UCSD-AML1 (cell line): ENCODE measurements around the gene ALG9.

Experiments used
- DNase-seq: peaks from one replicate; lab custom pipeline; 2025; ENCODE audit not compliant: unreplicated experiment; lab: John Stamatoyannopoulos, UW

ALG9 gene

DNA sequence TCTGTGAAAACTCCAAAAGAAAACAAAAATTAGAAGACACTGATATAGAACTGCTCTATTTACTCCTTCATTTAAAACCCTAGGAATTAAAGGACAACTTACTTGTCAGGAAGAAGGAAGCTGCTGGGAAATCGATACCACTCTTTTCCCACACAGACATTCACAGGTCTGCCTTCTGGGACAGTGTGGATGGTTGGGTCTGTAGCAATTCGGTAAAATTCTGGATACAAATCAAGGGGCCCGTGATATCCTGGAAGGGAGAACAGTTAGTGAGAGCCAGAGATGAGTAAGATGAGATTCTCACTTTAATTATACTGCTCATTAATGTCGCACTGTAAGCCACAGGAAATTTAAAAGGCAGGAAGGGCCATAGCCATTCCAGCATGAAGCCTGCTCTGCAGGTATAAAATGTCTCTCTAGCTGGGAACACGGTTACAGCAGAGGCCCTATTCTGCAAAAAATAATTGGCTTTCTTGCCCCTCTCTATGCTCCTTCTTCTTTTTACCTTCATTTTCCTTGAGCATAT, 34.0 kb downstream of the ALG9 start:
- no peak for DNase-seq

DNA sequence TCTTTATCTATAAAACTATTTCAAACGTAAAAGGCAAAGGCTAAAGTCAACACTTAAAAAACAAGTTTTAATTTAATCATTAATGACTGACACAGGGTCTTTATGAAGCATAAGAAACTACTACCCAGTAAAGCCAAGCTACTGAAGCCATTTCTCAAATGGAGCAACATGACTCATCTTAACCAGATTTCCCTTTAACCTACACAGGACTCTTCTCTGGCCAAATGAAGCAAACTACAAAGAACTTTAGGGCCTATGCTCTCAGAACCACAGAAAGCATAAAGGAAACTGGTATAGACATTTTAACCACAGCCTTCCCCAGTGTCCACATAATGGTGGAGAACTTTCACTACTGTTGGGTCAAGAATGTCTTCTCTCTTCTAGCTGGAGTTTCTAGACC, 34.7 kb downstream of the ALG9 start:
- no peak for DNase-seq

DNA sequence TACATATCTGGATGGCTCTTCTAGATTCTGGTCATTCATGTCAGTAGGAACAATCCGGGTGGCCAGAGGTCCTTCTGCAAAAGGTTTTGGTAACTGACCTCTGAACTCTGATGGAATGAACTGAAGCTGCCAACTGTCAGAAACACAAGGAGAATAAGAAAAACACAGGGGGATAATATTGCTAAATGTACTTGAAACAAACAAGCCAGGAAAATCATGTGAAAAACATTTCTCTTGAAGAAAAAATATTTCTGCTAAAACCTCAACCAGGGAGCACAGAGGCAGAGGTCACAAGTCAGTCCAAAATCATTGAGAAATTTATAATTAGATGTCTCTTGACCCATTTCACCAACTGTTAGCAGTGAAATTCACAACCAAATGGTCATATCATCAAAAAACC, 35.2 kb downstream of the ALG9 start:
- DNase-seq, result no peak

DNA sequence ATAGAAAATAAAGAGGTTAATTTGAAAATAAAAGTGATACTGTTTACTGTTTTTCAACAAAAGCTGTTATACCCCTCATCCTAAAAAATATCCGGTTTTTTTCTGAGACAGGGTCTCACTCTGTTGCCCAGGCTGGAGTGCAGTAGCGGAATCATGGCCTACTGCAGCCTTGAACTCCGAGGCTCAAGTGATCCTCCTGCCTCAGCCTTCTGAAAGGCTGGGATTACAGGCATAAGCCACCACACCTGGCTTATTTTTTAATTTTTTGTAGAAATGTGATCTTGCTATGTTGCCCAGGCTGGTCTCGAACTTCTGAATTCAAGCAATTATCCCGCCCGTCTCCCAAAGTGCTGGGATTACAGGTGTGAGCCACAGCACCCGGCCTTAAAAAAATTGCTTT, 35.7 kb downstream of the ALG9 start:
- no peak for DNase-seq

DNA sequence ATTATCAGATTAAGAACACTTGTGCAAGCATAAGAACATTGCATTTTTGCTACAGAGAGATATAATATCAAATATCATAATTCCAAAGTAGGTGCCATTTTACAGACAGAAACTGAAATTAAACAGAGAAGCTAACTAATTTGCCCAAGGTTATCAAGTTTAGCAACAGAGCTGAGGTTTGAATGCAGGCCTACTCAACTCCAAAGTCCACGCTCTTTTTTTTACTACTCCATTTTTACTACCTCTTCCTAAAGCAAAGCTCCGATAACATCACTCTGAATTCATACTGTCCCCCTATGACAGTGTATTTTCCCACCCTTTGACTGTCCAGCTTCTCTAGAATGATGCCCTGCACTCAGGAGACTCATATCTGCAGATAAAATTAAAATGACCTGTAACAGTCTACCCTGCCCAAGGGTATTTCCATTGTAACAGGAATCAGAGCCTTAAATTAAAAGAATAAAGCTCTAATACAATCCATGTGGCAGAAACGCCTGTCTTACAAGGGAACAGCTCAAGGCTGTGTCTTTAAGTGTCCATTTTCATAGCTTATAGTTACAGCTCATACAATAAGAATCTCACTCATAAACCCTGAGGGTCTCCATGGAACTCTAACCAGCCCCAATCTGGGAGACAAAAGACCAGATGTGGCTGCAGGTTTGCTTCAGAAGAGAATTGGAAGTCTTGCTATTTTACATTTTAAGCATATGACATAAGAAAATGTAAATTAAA, 36.8 kb downstream of the ALG9 start:
- DNase-seq, result no peak

DNA sequence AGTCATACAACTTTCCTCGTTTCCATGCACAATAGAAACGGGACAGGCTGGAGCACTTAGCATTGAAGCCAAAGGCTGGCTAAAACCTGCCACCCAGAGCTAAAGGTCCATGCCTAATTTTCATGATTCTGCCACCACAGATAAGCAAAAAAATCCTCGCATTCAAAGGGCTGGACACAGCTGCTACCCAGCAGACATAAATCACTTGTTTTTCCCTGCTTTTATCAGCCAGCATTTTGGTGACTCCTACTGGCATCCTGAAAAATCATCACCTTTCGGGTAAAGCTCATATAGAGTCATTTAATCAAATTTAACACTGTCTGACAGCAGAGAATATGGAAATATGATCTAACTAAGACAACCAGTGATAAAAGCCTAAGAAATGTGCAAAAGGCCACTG, 37.9 kb downstream of the ALG9 start:
- DNase-seq, result no peak

DNA sequence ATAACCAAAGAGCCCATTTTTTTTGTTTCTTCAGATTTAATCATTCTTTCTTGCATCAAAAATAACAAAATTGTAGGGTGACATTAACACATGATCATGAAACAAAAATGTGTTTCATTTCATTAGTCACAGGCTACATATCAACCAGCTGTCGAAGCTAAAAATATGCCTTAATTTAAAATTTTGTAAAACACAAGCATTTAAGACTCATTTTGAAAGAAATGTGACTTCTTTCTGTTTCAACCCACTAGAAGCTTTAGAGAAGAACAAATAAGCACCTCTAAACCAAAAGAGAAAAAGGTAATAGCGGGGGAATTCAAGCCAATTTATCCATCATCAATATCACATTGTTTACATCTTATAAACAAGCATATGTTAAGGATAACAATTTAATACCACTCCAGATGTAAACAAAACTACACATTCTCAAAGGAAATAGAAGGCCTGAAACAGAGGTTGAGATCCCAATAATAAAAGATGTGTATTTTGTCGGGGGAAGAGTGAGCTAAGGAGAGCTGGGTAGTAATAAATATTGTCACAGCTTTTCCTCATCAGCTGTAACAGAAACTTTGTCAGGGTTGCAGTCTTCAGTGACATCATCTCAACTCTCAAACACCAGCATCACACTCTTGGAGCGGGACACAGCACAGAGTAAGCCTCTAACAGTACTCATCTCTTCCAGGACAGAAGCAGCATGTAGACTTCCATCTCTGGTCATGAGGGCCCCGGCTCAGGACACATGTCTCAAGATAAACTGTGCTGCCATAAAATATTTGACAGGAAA, 42.0 kb downstream of the ALG9 start:
- no peak for DNase-seq

DNA sequence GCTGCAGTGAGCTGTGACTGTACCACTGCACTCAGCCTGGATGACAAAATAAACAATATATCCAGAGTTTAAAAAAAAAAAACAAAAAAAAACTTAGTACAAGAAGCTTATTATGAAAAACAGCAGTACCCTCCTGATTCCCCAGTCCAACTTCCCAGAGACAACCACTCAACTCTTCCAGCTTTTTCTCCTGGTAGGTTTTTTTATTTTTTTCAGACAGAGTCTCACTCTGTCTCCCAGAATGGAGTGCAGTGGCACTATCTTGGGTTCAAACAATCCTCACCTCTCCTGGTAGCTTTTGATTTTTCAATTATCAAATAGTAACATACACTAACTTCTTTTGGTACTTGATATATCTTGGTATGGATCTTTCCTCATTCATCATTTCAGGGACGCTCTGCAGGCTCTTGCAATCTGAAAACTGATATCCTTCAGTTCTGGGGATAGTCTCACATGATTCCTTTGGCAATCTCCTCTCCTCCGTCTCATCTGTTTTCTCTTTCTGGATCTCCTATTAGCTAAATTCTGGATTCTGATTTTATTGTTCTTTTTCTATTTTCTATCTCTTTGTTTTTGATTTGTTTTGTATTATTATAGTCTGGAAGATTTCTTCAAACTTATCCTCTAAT, 44.9 kb downstream of the ALG9 start:
- no peak for DNase-seq

DNA sequence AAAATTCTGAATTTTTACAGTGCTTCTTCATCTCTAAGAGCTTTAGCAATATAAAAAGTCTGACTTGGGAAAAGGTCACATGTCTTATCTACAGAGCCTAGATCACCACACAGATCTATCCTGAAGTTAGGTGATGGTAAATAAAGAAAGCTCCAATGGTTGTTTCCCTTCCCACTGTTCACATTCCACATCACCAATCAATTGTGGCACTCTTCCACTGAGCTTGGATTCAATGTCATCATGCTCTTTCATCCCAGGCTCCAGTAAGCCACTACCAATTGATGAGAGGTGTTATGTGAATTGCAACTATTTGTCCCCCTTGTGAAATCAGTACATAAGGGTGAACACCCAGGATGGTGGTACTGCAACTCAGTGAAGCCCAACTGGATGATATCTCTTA, 47.8 kb downstream of the ALG9 start:
- DNase-seq, result no peak

DNA sequence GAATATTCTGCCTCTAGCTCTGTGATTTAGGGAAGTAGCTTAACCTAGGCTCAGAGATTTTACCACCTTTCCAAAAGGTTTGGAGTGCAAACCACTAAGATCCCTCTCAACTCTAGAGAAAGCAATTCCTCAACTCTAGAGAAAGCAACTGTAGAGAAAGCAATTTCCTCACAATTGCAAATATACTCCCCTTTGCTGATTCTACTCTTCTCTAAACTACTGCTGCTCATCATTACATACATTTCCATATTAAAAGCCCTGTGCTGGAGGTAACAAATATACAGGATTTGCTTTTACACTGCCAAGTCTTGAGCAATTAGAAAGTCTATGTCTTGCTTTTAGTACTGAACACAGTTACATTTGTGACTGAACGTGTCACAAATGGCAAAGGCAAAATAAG, 48.2 kb downstream of the ALG9 start:
- DNase-seq, result no peak

DNA sequence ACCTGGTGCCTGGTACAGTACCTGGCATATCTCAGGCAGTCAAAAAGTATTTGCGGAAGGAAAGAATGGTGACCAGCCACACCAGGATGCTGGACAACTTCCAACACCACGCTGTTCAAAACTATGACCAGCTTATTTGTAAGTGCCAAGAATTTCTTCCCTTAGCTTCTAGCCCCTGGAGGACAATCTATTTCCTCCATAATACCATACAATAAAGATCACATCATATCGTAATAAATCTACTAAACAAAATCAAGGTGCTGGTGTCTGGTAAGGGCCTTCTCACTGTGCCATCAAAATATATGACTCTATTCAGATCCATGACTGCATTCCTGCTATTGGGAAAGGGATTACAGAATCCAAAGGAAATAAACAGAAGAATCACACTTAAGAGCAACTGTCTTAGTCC, 51.5 kb downstream of the ALG9 start:
- DNase-seq, result no peak

DNA sequence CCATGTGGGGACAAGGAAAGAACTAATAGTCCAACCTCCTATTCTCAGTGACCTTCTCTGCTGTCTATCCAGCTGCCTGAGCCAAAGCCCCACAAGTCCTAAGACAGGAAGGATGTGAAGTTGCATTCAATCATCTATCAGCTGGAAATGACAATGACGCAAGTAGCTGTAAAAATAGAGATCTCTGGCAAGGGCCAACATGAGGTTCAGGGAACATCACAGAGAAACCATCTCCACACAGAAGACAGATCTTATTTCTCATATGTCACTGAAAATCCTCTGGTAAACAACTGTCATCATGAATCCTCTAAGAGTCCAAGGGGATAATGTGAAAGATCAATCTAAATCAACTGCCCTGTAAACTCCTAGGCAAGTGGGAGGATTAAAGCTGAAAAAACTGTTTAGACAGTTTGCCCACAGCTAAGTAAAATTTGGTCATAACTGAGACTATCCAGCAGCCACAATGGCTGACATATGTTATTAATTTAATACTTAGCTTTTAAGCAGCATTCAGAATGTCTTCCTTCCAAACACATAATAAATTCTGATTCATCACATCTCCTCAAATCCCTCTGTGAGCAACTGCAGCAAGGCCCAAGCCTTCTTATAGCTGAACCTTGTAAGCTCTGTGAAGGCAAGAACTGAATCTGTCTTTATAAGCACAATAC, 52.1 kb downstream of the ALG9 start:
- DNase-seq, result no peak

DNA sequence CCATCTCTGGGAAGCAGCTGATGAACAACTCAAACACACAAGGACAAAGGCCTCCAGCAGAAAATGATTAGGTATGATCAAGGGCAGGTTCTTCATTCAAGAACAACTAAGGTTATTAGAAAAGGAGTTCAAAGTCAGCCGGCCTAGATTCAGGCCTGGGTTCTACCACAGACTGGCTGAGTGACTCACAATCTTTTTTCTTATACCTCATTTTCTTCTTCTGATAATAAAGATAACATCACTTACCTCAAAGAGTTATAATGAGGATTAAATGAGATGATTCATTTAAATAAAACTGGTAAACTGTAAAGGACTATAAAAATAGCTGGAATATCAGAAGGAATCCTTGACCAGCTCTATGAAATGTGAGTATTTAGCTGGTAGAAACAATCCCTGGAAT, 55.9 kb downstream of the ALG9 start:
- no peak for DNase-seq

DNA sequence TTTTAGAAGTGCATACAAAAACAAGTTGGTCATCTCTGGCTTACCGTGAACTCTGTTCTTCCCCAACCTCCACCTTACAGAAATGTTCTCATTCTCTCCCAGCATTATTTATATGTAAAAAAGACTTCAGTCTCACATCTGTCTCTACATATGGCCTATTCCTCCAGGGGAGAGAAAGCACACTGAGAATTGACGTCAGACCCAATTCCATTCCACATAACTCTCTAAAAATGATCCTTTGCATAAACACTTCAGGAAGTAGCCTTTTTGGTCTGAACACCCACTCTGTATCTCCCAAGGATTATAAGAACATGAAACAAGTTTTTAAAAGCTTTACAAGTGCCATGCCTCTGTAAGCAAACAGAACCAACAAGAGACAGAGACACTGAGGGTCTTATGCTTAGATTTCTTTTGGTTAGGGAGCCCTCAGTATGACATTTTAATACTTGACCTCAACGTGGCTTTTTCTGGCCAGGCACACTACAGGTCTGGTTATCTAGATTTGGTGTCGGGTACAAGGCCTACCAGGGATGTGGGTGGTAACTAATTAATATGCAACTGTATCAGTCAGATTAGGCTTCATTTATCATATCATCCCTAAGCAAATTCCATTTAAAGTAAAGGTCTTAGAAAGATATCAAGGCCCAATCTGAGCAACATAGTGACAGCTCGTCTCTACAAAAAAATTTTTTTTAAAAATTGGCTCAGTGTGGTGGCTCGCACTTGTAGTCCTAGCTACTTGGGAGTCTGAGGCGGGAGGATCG, 56.6 kb downstream of the ALG9 start:
- no peak for DNase-seq

DNA sequence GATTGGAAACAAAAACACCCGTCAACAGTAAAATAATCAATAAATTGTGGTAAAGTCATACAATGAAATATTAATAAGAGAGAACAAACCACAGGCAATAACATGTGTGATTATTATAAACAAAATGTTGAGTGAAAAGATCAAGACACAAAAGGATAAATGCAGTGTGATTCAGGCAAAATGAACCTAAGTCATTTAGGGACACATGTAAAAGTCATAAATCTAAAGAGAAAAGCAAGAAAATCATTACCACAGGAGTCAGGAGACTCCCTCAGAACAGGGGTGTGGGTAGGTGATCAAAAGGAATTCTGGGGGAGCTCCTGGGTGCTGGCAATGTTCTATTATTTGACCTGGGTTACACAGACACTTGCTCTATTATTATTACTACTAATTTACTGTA, 57.3 kb downstream of the ALG9 start:
- no peak for DNase-seq

DNA sequence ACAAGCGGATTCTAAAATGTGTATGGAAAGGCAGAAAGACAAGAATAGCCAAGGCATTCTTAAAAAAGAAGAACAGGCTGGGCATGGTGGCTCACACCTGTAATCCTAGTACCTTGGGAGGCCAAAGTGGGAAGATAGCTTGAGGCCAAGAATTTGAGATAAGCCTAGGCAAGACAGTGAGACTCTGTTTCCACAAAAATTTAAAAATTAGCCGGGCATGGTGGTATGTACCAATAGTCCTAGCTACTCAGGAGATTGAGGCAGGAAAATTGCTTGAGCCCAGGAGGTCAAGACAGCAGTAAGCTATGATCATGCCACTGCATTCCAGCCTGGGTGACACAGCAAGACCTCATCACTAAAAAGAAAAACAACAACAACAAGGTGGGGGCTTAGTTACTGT, 59.2 kb downstream of the ALG9 start:
- no peak for DNase-seq

DNA sequence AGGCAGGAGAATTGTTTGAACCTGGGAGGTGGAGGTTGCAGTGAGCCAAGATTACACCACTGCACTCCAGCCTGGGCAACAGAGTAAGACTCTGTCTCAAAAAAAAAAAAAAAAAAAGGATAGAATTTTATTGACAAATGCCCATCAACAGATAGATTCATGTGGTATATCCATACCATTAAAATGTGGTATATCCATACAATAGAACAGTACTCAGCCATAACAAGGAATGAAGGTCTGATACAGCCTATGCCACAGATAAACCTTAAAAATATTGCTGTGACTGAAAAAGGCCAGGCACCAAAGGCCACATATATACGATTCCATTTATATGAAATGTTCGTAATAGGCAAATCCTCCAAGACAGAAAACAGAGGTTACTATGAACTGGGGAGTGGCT, 59.9 kb downstream of the ALG9 start:
- DNase-seq, result no peak

DNA sequence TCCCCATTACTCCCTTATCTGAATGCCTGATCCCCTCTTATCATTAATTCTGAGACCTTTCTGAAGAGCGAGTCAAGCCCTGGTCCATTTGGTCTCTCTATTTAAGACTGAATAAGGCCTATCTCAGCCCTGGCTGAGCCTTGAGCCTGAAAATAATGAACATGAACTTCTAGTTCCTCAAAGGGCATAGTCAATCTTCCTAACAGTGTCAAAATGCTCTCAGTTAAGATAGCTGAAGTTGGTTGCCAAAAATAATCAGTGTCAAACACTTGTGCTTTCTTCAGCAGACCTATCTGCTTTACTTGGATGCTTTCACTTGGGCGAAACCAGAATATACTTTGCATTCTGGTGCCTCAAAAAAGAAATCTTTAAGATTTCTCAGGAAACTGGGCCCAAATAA, 62.5 kb downstream of the ALG9 start:
- DNase-seq, result no peak

DNA sequence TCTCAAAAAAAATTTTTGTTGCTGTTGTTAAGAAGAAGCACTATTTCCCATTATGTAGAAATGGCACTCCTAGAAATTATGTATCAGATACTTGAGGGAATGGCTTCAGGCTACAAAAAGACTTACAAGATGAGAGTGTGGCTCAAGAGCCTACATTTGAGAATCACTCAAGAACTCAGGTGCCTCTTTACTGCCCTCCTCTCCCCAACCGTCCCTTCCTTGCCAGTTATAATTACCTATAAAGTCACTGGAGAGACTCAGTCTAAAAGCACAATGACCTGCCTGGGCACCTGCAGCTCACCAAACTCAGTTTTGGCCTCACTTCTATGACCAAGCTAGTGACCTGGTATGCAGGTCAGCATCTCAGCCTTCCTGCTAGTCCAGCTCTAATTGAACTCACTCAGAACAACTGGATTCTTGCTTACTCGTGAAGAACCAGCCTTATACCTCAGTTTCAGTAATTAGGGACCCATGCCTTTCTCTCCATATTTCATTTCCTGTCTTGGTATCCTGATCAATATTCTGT, 63.3 kb downstream of the ALG9 start:
- no peak for DNase-seq

DNA sequence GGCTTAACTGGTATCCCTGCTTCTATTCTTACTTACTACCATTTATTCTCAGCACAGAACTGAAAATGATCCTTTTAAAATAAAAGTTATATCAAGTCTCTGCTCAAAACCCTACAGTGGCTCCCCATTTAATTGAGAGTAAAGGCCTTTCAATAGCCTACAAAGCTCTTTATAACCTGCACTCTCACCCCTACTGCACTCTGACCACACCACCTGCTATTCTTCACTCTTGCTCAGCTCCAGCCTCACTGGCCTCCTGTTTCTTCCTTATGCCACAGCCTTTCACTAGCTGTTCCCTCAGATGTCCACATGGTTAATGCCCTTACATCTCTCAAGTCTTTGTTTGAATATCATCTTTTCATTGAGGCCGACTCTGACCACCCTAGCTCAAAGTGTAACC, 64.3 kb downstream of the ALG9 start:
- no peak for DNase-seq

DNA sequence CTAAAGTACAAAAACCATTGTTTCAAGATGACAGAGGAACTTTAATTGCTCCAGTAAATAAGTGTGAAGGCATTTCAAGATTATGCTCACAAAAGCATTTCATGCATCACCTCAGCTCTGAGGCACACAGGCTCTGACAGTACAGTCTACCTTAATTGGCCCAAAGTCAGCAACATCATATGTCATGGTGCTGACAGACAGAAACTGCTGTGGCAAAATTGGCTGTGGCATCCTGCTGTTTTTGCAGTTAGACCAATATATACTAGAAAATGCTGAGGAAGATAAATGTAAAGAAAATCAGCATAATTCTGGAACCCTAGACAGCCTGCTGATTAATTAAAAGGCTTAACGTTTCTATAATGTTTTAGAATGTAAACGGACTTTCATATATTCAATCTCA, 70.2 kb downstream of the ALG9 start:
- no peak for DNase-seq
